Dermis microvascular lymphatic vessel endothelial cell (primary cell): Measurements from ENCODE around the gene ZDHHC14. TPM values are rescaled to one million over a fixed set of nuclear protein-coding genes. Genes with fewer than 3 reads are reported as not detected.
"Not testable (repeated sequence)": the region's sequence is repeated elsewhere in the genome, so short reads cannot be mapped to it uniquely, and the experiment has no call there.

Source experiments
- DNase-seq, 2 donors: peaks; one replicate each; pipeline versions ENCODE4 v3.0.0 to v3.0.0-alpha.2; 2010; ENCODE audit warnings: low read depth in 2 of 2
- total RNA-seq: library from RNA; depleted of rRNA; stranded (reverse); fragments of >200 nt; gene quantifications from 2 replicates; pipeline ENCODE4 v1.2.1, GENCODE V29; 2014

The ZDHHC14 gene
- total RNA-seq, 1 donor from 2014 or later: 19.5 TPM

- no peak for DNase-seq
Measured at GRCh38 chr6:157380458-157380778, 572 bp upstream of the ZDHHC14 start.

GRCh38 chr6:157381631-157382621 is 936 bp downstream of the ZDHHC14 start:
- DNase-seq: peak in 1 of 2 donors; percentile 72

GRCh38 chr6:157382821-157383220 is 1.8 kb downstream of the ZDHHC14 start:
- DNase-seq: peak in 1 of 2 donors; percentile 16

GRCh38 chr6:157383471-157383870 is 2.5 kb downstream of the ZDHHC14 start:
- no peak for DNase-seq

- not testable (repeated sequence) for DNase-seq
Measured at GRCh38 chr6:157384962-157385361, 4.0 kb downstream of the ZDHHC14 start.

GRCh38 chr6:157385482-157385881 is 4.5 kb downstream of the ZDHHC14 start:
- DNase-seq: no peak

- no peak for DNase-seq
Measured at GRCh38 chr6:157386023-157386422, 5.0 kb downstream of the ZDHHC14 start.

GRCh38 chr6:157386454-157386853 is 5.5 kb downstream of the ZDHHC14 start:
- DNase-seq: no peak

- no peak for DNase-seq
Measured at GRCh38 chr6:157388924-157389323, 7.9 kb downstream of the ZDHHC14 start.

GRCh38 chr6:157390273-157391060 is 9.5 kb downstream of the ZDHHC14 start:
- DNase-seq: no peak

GRCh38 chr6:157392927-157393668 is 12.1 kb downstream of the ZDHHC14 start:
- DNase-seq: no peak

GRCh38 chr6:157393669-157394327 is 12.8 kb downstream of the ZDHHC14 start:
- no peak for DNase-seq

- not testable (repeated sequence) for DNase-seq
Measured at GRCh38 chr6:157395199-157395598, 14.2 kb downstream of the ZDHHC14 start.

GRCh38 chr6:157396026-157396425 is 15.0 kb downstream of the ZDHHC14 start:
- DNase-seq: no peak

GRCh38 chr6:157397660-157398059 is 16.7 kb downstream of the ZDHHC14 start:
- DNase-seq: no peak

- no peak for DNase-seq
Measured at GRCh38 chr6:157398151-157398550, 17.2 kb downstream of the ZDHHC14 start.

GRCh38 chr6:157400676-157401075 is 19.7 kb downstream of the ZDHHC14 start:
- DNase-seq: no peak

GRCh38 chr6:157401734-157402338 is 20.8 kb downstream of the ZDHHC14 start:
- no peak for DNase-seq

- DNase-seq: no peak
Measured at GRCh38 chr6:157402996-157403685, 22.2 kb downstream of the ZDHHC14 start.

GRCh38 chr6:157403686-157404051 is 22.7 kb downstream of the ZDHHC14 start:
- no peak for DNase-seq
